HG03342 (cell line): ENCODE data around the gene NAGK.
"Not testable (repeated sequence)": the region's sequence is repeated elsewhere in the genome, so short reads cannot be mapped to it uniquely, and the experiment has no call there.

Experiments used
- ATAC-seq: cut with Tn5 transposase; IDR thresholded peaks from one replicate; pipeline ENCODE4 v1.9.1; 2021; ENCODE audit warnings: mild to moderate bottlenecking, moderate library complexity; ENCODE audit not compliant: unreplicated experiment

Gene NAGK

DNA sequence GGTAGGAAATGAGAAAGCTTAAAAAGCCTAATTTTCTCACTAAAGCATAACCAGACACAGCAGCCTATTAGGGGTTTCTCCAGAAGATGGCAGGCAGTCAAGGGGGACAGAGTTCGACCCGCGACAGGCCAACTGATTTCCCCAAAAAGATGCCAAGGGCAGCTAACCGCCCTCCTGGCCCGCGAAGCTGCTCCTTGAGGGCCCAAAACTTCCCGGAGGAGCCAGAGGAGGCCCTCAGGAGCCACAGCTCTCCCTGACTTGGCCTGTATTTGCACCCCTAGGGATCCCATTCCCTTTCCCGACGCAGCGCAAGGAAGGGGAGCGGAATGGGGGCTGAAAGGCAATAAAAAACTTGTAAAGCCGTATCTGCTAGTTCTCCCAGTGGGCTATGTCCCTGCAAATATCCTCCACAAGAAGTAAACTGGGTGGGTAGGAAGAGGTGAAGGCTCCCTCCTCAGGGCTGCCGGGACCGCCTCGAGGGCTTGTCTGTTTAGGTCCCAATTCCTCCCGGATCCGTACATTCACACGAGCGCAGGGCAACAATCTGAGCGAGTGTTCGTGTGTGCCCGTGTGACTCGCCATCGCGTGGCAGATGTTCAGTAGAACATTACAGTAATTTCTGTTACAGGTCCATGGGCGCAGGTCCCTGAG lies 756 bp upstream of the NAGK start:
- ATAC-seq, result no peak

DNA sequence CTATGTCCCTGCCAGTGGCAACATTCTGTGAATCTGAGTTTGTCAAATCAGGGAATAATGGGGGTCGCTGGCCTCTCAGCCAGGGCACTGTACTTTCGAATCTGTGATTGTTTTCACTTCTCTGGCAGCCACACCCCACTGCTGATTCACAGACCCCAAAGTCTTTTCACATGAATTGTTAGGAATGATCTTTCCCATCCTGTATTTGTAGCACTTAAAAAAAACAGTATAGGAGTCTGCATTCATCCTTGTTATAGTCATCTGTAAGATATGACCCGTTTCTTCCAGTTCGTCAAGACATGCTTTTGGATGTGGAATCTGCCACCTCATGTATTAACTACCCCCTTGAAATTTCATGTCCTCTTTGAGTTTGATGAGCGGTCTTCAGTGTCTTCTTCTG lies 928 bp downstream of the NAGK start:
- no peak for ATAC-seq

DNA sequence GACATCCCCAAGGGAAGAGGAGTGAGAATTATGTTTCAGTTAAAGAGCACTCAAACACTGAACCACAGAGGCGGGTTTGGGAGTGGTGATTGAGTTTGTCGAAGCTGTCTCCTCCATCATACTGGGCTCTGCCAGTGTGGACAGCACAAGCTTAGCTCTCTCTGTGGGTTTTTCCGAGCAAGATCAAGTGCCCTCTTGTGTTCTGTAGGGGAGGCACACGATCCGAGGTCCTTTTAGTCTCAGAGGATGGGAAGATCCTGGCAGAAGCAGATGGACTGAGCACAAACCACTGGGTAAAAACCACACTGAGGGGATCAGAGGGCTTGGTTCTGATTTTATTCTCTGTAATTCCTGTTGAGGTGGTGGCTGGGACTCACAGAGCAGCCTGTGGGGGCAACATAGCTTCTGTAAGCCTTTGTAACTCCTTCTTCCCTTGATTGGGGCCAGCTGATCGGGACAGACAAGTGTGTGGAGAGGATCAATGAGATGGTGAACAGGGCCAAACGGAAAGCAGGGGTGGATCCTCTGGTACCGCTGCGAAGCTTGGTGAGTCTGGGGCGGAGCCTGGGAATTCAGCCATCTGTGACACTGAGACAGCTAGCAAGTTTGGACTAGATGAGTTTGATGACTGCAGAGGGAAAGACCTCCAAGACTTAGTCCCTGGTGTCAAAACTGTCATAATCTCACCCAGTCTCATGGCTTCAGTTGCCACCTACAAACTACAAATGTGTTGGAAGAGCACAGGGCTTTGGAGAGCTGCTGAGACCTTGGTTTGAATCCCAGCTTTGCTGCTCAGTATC lies 2.0 kb downstream of the NAGK start:
- ATAC-seq, result no peak

DNA sequence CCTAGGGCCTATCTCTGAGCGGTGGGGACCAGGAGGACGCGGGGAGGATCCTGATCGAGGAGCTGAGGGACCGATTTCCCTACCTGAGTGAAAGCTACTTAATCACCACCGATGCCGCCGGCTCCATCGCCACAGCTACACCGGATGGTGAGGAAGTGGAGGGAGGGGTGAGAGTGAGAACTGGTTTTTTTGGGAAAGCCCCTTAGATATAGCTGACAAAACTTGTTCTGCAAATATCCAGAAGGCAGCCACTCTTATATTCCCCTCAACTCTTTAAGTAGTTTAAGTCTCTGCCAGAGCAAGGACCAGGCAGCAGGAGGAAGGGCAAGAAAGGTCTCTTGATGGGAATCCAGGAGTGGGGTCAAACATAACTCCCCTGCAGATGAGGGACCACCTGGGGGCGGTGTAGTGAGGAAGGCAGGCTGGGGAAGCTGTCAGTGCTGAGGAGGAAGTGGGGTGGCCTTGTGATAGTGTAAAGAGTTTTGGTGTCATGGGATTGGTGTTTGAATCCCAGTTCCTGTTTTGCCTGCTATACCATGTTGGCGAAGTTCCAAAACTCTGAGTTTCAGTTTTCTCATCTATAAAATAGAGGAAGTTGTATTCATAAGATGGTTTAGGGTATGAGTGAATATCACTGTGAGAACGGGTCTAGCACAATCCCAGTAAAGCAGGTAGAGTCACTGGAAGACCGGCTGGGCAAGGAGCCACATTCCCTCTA lies 3.4 kb downstream of the NAGK start:
- ATAC-seq, result peak; percentile 37

DNA sequence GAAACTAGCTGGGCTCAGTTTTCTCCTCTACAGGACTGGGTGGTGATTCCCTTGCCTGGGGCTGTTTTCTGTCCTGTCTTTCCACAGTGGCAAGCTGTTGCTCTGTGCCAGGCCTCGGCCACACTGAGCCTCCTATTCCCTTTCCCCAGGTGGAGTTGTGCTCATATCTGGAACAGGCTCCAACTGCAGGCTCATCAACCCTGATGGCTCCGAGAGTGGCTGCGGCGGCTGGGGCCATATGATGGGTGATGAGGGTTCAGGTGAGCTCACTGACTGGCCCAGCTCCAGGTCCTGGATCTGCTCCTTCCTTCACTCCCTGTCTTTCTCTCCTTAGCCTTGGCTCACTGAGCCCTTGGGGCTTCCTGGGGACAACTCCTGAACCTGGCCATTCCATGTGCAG lies 4.0 kb downstream of the NAGK start:
- ATAC-seq, result no peak

DNA sequence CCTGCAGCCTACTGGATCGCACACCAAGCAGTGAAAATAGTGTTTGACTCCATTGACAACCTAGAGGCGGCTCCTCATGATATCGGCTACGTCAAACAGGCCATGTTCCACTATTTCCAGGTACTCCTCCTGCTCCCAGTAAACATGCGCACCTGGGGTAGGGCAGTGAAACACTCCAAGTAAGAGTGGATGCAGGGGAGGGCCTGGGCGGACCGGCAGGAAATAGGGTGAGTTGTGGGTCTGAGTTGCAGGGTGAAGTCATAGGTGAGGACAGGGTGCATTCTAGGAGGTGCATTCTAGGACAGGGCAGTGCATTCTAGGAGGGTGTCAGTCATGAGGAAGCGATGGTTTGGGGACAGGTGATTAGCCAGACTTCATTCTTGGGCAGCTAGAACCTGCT lies 5.0 kb downstream of the NAGK start:
- ATAC-seq, result no peak

DNA sequence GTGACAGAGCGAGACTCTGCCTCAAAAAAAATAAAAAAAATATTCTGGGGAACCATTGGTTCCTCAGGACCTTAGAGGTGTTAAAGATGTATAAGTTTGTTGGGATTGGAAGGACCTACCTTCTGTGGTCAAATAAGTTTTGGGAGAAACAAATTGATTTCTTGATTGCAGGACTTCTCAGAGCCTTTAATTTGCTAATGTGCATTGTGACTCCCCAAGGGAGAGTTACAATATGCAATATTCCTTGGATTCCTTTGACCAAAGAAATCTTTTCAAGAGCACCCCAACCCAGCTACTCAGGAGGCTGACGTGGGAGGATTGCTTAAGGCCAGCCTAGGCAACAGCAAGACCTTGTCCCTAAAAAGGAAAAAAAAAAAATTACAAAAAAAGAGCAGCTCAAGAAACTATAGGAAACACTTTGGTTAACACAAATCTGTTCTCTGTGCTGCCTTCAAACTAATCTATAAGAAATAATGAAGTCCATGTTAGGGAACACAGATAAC lies 6.5 kb downstream of the NAGK start:
- ATAC-seq, result no peak

DNA sequence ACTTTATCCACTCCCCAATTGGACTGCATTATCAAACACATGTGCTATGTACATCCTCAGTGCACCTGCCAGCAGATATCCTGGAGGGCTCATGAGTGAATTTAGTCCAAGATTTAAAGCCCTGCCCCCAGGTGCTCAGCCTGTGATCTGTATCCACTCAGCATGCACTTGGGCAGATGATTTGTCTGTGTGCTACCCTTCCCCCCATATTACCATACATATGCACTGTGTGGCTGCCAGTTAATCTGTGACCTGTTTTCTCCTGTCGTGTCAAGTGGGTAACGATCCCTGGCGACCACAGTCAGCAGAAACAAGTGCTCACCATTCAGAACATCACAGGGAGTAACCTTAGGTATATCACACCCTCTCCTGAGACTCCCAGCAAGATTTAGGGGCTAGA lies 10.2 kb downstream of the NAGK start:
- no peak for ATAC-seq

DNA sequence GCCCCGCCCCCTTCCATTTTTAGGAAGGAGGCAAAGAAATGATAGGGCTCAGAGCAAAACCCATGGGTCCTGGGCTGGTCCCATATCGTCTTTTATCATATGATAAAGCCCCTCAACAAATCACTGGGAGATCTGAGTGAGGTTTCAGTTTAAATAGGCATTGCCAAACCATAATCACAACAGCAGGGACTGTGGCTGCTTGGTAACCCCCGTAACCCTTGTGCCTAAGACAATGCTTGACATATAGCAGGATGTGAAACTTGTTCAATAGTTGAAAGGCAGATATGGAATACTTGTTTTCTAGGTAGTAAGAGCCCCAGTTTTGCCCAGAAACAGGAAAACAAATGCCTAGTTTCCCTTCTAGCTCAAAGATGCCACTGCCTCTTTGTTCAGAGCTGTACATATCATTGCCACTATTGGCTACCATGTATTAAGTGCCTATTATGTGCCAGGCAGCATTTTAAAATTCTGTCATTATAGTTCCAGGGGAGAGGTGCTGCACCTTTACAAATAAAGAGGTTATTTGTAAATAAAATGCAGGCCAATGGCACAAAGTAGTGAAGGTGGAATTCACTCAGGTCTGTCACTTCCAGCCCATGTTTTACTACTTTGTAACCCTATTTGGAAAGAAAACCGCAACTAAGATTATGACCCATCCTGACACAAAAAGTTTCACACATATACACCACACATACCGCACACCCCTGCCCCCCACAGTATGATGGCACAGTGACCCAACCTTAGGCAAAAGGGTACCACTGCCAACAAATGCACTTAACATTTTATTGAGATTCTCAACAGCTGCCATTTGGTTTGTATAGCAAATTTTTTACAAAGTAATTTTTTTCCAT lies 14.2 kb downstream of the NAGK start:
- ATAC-seq, result no peak

DNA sequence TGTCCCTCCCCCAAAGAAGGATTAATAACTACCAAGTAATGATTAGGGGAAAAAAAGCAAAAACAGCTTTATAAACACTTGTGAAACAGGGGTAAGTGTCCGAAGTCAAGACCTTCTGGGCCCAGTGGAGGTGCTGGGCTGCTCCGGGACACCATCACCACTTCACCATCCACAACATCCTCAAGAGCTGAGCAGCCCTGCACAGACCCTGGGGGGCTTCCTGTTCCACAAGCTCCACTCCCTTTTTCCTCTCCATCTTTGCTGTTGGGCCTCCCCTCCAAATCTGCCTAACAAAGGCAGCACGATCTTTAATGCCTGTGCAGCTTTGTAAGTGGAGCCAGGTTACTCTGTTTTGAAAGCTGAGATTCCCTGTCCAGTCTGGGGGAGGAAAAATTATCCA lies 14.8 kb downstream of the NAGK start:
- ATAC-seq, result not testable (repeated sequence)

DNA sequence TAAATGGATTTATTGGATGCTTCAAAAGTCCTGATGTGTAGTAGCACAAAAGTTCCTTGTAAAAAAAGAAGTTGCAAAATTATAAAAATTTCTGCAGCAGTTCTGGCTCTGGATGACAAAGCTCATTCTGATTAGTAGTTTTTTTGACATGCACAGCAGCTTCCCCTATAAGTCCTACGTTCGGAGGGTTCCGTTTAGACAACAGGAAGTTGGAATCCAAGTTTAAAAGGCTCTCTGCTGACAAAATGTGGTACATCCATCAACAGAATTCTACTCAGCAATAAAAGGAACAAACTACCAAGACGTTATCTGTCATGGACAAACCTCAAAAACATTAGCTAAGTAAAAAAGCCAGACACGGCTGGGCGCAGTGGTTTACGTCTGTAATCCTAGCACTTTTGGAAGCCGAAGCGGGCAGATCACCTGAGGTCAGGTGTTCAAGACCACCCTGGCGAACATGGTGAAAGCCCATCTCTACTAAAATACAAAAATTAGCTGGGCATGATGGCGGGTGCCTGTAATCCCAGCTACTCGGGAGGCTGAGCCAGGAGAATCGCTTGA lies 15.4 kb downstream of the NAGK start:
- ATAC-seq, result not testable (repeated sequence)

DNA sequence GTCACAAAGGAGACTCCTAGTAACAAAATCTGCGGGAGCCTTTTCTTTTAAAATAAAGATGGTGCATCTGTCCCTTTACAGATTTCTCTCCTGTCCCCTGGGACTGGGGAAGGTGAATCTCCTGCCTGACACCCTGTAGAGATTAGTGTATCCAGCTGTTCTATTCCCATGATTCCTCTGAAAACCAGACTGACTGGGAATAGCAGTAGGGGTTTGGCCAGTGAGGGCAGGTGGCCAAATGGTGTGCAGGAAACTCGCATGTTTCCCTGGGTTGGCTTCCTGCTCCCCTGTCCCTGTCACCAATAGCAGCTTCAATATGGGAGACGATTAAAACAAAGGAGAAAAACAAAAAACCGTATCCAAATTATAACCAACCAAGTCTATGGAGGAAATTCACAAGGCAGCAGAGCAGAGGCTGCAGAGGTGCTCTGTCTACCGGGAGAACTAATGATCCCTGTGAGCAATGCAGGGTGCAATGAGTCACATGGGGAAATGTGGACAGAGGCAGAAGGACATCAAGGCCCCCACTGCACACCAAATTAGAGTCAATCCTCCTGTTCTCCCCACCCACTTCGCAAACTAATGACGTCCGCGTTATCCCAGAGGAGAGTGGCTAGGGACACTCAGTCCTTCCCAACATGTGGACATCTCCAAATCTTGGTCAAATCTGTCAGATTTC lies 17.0 kb downstream of the NAGK start:
- not testable (repeated sequence) for ATAC-seq

DNA sequence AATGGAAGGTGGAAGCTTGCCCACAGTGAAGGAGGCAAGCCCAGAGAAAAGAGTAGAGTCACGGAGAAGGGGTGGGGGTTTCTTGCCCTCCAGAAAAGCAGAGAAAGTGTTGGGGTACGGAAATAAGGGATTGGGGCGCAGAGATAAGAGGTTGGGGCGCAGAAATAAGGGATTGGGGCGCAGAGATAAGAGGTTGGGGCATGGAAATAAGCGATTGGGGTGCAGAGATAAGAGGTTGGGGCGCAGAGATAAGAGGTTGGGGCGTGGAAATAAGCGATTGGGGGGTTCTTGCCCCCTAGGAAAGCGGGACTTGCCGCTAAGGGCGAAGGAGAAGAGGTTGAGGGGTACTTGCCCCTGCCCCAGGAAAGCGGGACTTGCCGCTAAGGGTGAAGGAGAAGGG lies 21.0 kb downstream of the NAGK start:
- ATAC-seq, result not testable (repeated sequence)

DNA sequence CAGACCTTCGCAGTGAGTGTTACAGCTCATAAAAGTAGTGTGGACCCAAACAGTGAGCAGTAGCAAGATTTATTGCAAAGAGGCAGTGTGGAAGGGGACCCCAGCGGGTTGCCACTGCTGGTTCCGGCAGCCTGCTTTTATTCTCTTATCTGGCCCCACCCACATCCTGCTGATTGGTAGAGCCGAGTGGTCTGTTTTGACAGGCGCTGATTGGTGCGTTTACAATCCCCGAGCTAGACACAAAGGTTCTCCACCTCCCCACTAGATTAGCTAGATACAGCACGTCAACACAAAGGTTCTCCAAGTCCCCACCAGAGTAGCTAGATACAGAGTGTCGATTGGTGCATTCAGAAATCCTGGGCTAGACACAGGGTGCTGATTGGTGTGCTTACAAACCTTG lies 23.4 kb downstream of the NAGK start:
- ATAC-seq, result not testable (repeated sequence)

DNA sequence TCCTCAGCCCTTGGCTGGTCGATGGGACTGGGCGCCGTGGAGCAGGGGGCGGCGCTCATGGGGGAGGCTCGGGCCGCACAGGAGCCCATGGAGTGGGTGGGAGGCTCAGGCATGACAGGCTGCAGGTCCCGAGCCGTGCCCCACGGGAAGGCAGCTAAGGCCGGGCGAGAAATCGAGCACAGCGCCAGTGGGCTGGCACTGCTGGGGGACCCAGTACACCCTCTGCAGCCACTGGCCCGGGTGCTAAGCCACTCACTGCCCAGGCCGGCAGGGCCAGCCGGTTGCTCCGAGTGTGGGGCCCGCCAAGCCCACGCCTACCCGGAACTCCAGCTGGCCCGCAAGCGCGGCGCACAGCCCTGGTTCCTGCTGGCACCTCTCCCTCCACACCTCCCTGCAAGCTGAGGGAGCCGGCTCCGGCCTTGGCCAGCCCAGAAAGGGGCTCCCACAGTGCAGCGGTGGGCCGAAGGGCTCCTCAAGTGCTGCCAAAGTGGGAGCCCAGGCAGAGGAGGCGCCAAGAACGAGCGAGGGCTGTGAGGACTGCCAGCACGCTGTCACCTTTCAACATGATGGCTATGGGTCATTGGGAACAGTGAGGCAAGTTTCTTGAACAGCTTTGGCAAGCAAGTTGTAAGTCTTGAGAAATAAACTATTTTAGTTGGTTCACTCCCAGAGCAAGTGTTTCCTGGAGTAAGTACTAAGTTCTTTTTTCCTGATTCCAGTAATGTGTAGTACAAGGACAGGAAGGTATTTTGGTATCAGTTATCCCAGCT lies 24.2 kb downstream of the NAGK start:
- not testable (repeated sequence) for ATAC-seq

DNA sequence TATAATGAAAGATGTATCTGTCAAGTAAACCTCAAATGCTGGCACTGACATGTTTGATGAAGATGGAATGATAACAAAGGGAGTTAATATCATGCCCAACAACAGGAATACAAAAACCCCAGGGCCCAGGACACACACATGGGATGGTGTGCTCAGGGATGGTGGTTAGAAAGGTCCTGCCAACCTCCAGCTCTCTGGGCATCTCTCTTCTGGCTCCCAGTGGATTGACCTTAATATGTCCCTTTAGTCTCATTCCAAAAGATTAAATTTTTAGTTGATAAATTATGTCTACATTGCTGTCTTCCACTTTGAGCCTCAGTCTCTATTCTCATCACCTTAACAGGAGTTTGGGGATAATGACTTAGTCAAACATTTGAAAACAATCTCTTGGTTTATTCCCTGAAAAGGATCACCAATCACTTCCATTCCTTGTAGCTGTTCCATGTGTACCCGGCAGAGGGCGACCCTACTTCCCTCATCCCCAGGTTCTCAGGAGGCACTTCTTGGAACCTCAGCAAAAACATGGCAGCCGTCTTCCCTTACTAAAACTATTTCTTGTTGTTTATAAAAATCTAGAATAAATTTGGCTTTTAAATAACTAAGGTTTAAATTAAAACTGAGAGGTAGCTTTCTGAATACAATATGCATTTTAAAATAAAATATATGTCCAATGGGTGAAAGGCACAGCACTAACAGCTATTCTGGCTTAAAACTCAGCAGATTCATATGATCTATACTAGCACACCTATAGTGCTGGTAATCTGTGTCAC lies 31.9 kb downstream of the NAGK start:
- ATAC-seq, result no peak

DNA sequence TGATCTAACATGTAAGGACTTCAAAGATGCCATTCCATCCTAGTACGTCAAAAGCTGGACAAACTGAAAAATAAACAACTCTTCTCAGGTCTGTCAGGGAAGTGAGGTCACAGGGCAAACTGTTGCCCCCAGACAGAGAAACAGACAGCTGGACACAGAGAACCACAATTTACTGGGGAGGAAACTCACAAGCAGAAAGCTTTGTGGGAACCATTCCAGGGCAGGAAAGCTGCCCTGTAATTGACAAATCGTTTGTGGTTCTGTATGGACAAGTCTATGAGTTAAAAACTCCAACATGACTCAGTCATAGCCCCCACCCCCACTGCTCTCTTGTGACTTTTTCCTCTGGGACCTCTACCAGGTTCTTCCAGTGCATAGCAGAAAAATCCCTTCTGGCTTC lies 33.2 kb downstream of the NAGK start:
- ATAC-seq, result no peak

DNA sequence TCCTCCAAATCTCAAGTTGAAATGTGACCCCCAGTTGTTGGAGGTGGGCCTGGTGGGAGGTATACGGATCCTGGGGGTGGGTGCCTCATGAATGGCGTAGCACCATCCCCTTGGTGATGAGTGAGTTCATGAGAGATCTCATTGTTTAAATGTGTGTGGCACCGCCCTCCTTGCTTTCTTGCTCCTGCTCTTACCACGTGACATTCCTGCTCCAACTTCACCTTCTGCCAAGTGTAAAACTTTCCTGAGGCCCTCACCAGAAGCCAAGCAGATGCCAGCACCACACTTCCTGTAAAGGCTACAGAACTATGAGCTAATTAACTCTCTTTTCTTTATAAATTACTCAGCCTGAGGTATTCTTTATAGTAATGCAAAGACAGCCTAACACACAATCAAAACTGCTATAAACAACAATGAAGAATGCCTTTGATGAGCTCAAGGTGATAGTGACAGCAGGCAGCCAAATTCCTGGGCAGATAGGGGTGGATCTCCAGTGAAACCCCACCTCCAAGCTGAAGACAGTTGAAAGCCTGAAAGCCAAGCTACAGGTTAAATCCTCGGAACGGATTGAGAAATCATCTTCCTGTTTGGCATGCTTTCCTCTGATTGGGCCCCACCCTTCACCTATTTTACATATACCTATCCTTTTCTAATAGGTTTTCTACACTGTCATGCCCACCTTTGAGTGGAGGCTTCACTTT lies 34.7 kb downstream of the NAGK start:
- ATAC-seq, result no peak
